ENCODE measurements around the gene C1orf174.

- no peak for TF ChIP-seq CTCF (conservative IDR thresholded peaks at IDR 0.05 in 1 of 2, IDR thresholded peaks at IDR 0.05 in 1 of 2; ENCODE audit: low read depth in 1 of 2, low read length in 2 of 2)
- TF ChIP-seq EZH2 (IDR thresholded peaks at IDR 0.05; ENCODE audit: low read length, missing control alignments), result no peak
Observed at GRCh38 chr1:3922851-3923250, 22.8 kb upstream of the C1orf174 start.

Data from fibroblast of lung (primary cell).